ENCODE results near the gene TBC1D22A.
"Not testable (repeated sequence)": the region's sequence is repeated elsewhere in the genome, so short reads cannot be mapped to it uniquely, and the experiment has no call there.

The TBC1D22A gene

GRCh38 chr22:47130883-47131631 is 368.6 kb downstream of the TBC1D22A start:
- DNase-seq, result no peak

- DNase-seq, result no peak
Measured at GRCh38 chr22:47131632-47132427, 369.4 kb downstream of the TBC1D22A start.

GRCh38 chr22:47132428-47132825 is 370.0 kb downstream of the TBC1D22A start:
- no peak for DNase-seq

- DNase-seq, result no peak
Measured at GRCh38 chr22:47133061-47133969, 370.9 kb downstream of the TBC1D22A start.

- DNase-seq, result no peak
Measured at GRCh38 chr22:47134222-47134621, 371.8 kb downstream of the TBC1D22A start.

- no peak for DNase-seq
Measured at GRCh38 chr22:47135338-47135737, 372.9 kb downstream of the TBC1D22A start.

- DNase-seq, result no peak
Measured at GRCh38 chr22:47136050-47136449, 373.6 kb downstream of the TBC1D22A start.

- no peak for DNase-seq
Measured at GRCh38 chr22:47136671-47137070, 374.2 kb downstream of the TBC1D22A start.

- DNase-seq, result no peak
Measured at GRCh38 chr22:47139013-47139789, 376.8 kb downstream of the TBC1D22A start.

GRCh38 chr22:47139790-47140119 is 377.3 kb downstream of the TBC1D22A start:
- no peak for DNase-seq

- DNase-seq, result not testable (repeated sequence)
Measured at GRCh38 chr22:47140975-47141374, 378.5 kb downstream of the TBC1D22A start.

GRCh38 chr22:47142427-47143046 is 380.1 kb downstream of the TBC1D22A start:
- no peak for DNase-seq

- DNase-seq, result no peak
Measured at GRCh38 chr22:47143249-47143938, 380.9 kb downstream of the TBC1D22A start.

GRCh38 chr22:47144076-47144765 is 381.8 kb downstream of the TBC1D22A start:
- DNase-seq, result no peak

GRCh38 chr22:47144791-47145425 is 382.5 kb downstream of the TBC1D22A start:
- no peak for DNase-seq

- DNase-seq, result no peak
Measured at GRCh38 chr22:47145883-47146282, 383.4 kb downstream of the TBC1D22A start.

- no peak for DNase-seq
Measured at GRCh38 chr22:47146391-47146790, 383.9 kb downstream of the TBC1D22A start.

GRCh38 chr22:47146941-47147340 is 384.5 kb downstream of the TBC1D22A start:
- no peak for DNase-seq

- DNase-seq, result no peak
Measured at GRCh38 chr22:47147572-47147971, 385.1 kb downstream of the TBC1D22A start.

- DNase-seq, result no peak
Measured at GRCh38 chr22:47148510-47148909, 386.1 kb downstream of the TBC1D22A start.
